HL-60 (cell line): ENCODE results near the gene UROD.

Experiments
- DNase-seq, 2 experiments: peaks; one replicate each; pipeline ENCODE4 v3.0.0-alpha.2; 2010 to 2020; ENCODE audit warnings: low read depth in 1 of 2, low spot score in 1 of 2
- H3K27ac ChIP-seq: fragments of 250-450 bp; sonication (Bioruptor Pico); replicated peaks from 2 replicates; pipeline ENCODE4 v1.5.1; 2020; ENCODE audit warnings: mild to moderate bottlenecking, moderate library complexity
- H3K27me3 ChIP-seq: fragments of 250-450 bp; sonication (Bioruptor Pico); 2 replicates; pipeline ENCODE4 v1.5.1; 2021; ENCODE audit warnings: mild to moderate bottlenecking, moderate library complexity; ENCODE audit not compliant: insufficient read depth, poor library complexity, severe bottlenecking
- H3K4me3 ChIP-seq: replicated peaks from 2 replicates; pipeline ENCODE4 v1.5.1; 2011; ENCODE audit warnings: mild to moderate bottlenecking, control low read depth, low read length; ENCODE audit not compliant: insufficient read depth
- GABPA ChIP-seq: IDR thresholded peaks from 2 replicates; pipeline ENCODE4 v1.6.1; 2012; ENCODE audit warnings: low read depth
- POLR2AphosphoS5 ChIP-seq: IDR thresholded peaks from 2 replicates; pipeline ENCODE4 v1.6.1; 2012; ENCODE audit warnings: low read depth
- SPI1 ChIP-seq: IDR thresholded peaks from 2 replicates; pipeline ENCODE4 v1.6.1; 2012; ENCODE audit warnings: low read depth, mild to moderate bottlenecking, borderline replicate concordance
- TF ChIP-seq, protein P1 (sequence below): IDR thresholded peaks from one replicate; pipeline ENCODE4 v1.5.1; 2011; ENCODE audit warnings: low read length, control low read depth, inconsistent platforms; ENCODE audit not compliant: insufficient read depth
- TF ChIP-seq, protein P2 (sequence below): IDR thresholded peaks from 2 replicates; pipeline ENCODE4 v1.6.1; 2012; ENCODE audit warnings: low read depth; ENCODE audit not compliant: insufficient replicate concordance

UROD gene

DNA sequence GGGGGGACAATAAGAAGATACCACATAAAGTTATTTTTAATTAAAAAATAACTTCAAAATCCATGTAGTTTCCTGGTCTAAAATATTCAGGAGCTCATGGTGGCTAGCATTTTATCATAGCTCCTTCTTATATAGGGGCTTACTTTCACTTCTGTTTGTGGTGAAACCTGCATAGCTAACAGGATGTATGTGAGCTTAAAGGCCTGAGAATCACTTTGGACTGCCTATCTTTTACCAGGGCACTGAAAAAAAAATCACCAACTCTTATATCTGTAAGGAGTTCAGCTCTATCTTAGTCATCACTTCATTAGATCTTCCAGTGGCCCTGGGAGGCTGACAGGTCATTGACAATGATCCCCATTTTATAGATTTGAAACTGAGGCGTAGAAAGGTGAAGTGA, 21.3 kb downstream of the UROD start:
- TF ChIP-seq POLR2AphosphoS5: no peak
- TF ChIP-seq, protein P1, sequence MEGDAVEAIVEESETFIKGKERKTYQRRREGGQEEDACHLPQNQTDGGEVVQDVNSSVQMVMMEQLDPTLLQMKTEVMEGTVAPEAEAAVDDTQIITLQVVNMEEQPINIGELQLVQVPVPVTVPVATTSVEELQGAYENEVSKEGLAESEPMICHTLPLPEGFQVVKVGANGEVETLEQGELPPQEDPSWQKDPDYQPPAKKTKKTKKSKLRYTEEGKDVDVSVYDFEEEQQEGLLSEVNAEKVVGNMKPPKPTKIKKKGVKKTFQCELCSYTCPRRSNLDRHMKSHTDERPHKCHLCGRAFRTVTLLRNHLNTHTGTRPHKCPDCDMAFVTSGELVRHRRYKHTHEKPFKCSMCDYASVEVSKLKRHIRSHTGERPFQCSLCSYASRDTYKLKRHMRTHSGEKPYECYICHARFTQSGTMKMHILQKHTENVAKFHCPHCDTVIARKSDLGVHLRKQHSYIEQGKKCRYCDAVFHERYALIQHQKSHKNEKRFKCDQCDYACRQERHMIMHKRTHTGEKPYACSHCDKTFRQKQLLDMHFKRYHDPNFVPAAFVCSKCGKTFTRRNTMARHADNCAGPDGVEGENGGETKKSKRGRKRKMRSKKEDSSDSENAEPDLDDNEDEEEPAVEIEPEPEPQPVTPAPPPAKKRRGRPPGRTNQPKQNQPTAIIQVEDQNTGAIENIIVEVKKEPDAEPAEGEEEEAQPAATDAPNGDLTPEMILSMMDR: no peak
- TF ChIP-seq SPI1: no peak
- no peak for TF ChIP-seq GABPA
- TF ChIP-seq, protein P2, sequence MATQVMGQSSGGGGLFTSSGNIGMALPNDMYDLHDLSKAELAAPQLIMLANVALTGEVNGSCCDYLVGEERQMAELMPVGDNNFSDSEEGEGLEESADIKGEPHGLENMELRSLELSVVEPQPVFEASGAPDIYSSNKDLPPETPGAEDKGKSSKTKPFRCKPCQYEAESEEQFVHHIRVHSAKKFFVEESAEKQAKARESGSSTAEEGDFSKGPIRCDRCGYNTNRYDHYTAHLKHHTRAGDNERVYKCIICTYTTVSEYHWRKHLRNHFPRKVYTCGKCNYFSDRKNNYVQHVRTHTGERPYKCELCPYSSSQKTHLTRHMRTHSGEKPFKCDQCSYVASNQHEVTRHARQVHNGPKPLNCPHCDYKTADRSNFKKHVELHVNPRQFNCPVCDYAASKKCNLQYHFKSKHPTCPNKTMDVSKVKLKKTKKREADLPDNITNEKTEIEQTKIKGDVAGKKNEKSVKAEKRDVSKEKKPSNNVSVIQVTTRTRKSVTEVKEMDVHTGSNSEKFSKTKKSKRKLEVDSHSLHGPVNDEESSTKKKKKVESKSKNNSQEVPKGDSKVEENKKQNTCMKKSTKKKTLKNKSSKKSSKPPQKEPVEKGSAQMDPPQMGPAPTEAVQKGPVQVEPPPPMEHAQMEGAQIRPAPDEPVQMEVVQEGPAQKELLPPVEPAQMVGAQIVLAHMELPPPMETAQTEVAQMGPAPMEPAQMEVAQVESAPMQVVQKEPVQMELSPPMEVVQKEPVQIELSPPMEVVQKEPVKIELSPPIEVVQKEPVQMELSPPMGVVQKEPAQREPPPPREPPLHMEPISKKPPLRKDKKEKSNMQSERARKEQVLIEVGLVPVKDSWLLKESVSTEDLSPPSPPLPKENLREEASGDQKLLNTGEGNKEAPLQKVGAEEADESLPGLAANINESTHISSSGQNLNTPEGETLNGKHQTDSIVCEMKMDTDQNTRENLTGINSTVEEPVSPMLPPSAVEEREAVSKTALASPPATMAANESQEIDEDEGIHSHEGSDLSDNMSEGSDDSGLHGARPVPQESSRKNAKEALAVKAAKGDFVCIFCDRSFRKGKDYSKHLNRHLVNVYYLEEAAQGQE: no peak
- no peak overlapping the region for H3K27ac ChIP-seq
- DNase-seq: no peak
- no peak overlapping the region for H3K4me3 ChIP-seq
- H3K27me3 ChIP-seq: no peaks in the 10 kb centered on the region

DNA sequence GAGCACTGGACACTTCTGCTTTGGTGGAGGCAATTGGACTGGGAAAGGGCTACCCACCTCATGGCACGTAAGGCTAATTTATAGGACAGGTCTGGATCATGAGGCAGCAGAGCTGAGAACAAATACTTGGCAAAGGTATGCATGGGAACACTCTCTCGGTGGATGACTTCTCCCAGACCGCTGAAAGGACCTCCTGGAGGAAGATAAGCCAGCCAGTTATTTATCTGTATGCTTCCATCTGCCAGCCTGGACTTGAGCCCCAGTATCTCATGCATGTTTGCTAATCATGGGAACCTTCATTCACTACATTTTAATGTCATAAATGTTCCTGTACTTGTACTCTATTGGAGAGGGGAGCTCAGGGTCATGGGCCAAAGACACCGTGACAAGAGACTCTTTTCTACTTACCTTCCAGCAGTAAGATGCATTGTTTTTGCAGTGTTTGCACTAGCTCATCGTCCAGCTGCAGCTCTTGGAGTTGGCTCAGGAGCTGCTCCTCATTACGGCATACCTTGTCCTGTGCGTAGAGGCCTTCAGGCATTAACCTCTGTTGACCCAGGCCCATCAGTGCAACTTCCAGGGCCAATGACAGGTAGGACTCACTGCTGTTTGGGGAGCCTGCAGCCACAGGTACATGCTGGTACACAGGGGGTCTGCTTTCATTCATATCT, 23.7 kb downstream of the UROD start:
- DNase-seq: no peak
- H3K4me3 ChIP-seq: no peak overlapping the region

DNA sequence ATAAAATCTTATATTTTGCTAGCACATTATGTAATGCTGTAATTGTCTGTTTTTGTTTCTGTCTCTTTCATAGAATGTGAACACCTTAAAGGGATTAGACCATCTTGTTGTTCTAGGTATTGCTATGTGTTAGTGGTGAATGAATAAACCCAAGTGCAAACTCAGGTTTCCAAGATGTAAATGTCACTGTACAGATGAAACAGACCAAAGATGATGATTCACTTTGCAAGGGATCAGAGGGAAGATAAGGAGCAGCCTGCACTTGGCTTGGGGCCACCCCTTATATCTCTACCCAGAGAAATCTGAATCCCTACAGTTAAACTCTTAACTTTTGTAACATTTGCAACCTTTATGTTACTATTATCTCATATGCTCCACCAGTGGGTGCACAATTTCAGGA, 25.4 kb downstream of the UROD start:
- no peak for DNase-seq
- TF ChIP-seq, protein P1: no peak
- no peak for TF ChIP-seq POLR2AphosphoS5
- TF ChIP-seq GABPA: no peak
- TF ChIP-seq SPI1: no peak
- TF ChIP-seq, protein P2: no peak
- Histone ChIP-seq H3K27ac (no peak overlapping the region), H3K4me3 (no peak overlapping the region), H3K27me3 (no peaks in the 10 kb centered on the region)

More for the DNA sequence above, 23.7 kb downstream of the UROD start:
- Histone ChIP-seq H3K27me3 (no peaks in the 10 kb centered on the region), H3K27ac (no peak overlapping the region)
- TF ChIP-seq, protein P1: no peak
- TF ChIP-seq GABPA (no peak), POLR2AphosphoS5 (no peak), SPI1 (no peak)
- TF ChIP-seq, protein P2: no peak
